Progenitor cell of endocrine pancreas (in vitro differentiated cells): ENCODE measurements around the gene COL1A2. TPM values are rescaled to one million over a fixed set of nuclear protein-coding genes. Genes with fewer than 3 reads are reported as not detected.

Experiments used
- DNase-seq: peaks from one replicate; pipeline ENCODE4 v3.0.0; 2021; ENCODE audit warnings: low spot score; ENCODE audit not compliant: unreplicated experiment
- H3K27ac Mint-ChIP-seq: 2 replicates; pipeline ENCODE4 v1.8.0; 2021; ENCODE audit warnings: mild to moderate bottlenecking, moderate library complexity, mixed read lengths
- H3K27me3 Mint-ChIP-seq: 2 replicates; pipeline ENCODE4 v1.8.0; 2021; ENCODE audit warnings: mixed read lengths
- H3K36me3 Mint-ChIP-seq: 2 replicates; pipeline ENCODE4 v1.8.0; 2022; ENCODE audit warnings: mixed read lengths; ENCODE audit not compliant: insufficient read depth
- H3K4me1 Mint-ChIP-seq: 2 replicates; pipeline ENCODE4 v1.8.0; 2021; ENCODE audit warnings: low read depth, mixed read lengths
- H3K4me3 Mint-ChIP-seq: 2 replicates; pipeline ENCODE4 v1.8.0; 2021; ENCODE audit warnings: low read depth, mild to moderate bottlenecking, moderate library complexity, mixed read lengths
- H3K9me3 Mint-ChIP-seq: 2 replicates; pipeline ENCODE4 v1.8.0; 2021; ENCODE audit warnings: low read depth, mixed read lengths
- CTCF ChIP-seq: fragments of 200-600 bp; sonication (generic); IDR thresholded peaks from one replicate; pipeline ENCODE4 v1.5.0; 2021; ENCODE audit warnings: antibody characterized with exemption, mild to moderate bottlenecking; ENCODE audit not compliant: unreplicated experiment
- total RNA-seq: library from RNA; stranded (reverse); gene quantifications from 2 replicates; pipeline ENCODE4 v1.2.1, GENCODE V29; 2021

Gene COL1A2
- total RNA-seq, 1 donor from 2014 or later: 14.8 TPM

DNA sequence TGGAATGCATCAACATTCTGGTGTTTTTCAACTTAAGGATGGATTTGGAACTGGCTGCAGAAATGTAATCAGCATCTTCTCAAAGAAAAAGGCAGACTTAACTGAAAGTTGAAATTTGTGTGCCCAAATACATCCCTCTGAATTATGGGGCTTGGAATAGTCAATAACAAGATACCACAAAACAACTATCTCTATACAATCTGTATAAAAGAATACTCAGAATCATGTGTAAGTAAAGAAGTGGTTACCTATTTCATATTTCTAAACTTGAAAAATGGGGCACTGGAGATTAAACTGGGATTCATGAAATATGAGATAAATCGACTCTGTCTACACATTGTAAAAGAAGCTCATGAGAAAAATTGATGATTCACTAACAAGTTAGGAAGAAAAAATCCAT, 6.2 kb upstream of the COL1A2 start:
- no peaks in the 10 kb centered on the region for H3K9me3 Mint-ChIP-seq
- DNase-seq: no peak
- H3K36me3 Mint-ChIP-seq: no peaks in the 10 kb centered on the region
- TF ChIP-seq CTCF: no peak
- no peak overlapping the region for H3K27ac Mint-ChIP-seq
- H3K4me1 Mint-ChIP-seq: peaks cover 3% of the 10 kb centered on the region
- H3K27me3 Mint-ChIP-seq: peaks cover 13% of the 10 kb centered on the region
- H3K4me3 Mint-ChIP-seq: no peak overlapping the region

GRCh38 chr7:94389381-94389780, 5.3 kb upstream of the COL1A2 start:
- Mint-ChIP-seq H3K36me3 (no peaks in the 10 kb centered on the region), H3K9me3 (no peaks in the 10 kb centered on the region), H3K4me3 (no peak overlapping the region), H3K27me3 (peaks cover 18% of the 10 kb centered on the region), H3K27ac (no peak overlapping the region), H3K4me1 (peaks cover 5% of the 10 kb centered on the region)
- TF ChIP-seq CTCF: no peak
- no peak for DNase-seq

GRCh38 chr7:94391726-94392392, 2.8 kb upstream of the COL1A2 start:
- Mint-ChIP-seq H3K27ac (peak overlapping the region; percentile 59), H3K9me3 (no peaks in the 10 kb centered on the region), H3K27me3 (peaks cover 24% of the 10 kb centered on the region), H3K4me3 (no peak overlapping the region), H3K36me3 (no peaks in the 10 kb centered on the region), H3K4me1 (peaks cover 9% of the 10 kb centered on the region)
- no peak for DNase-seq
- no peak for TF ChIP-seq CTCF

DNA sequence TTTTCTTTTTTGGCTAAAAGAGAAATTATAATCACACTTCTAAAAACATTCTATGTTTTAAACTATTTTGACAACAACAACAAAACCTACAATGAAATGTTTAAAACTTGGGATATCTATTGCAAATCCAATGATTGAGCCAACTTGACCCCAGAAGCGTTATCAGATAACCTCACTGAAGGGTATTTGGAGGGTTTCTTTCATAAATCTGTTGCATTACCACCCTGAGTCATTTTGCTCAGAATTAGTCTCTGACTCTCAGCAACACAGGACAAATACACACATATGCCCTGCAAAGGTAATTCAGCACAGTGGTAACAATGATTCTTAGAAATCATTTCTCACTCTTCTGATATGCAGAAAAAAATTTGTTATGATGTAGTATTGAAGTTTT, 2.3 kb upstream of the COL1A2 start:
- TF ChIP-seq CTCF: no peak
- Mint-ChIP-seq H3K27ac (no peak overlapping the region), H3K9me3 (no peaks in the 10 kb centered on the region), H3K36me3 (no peaks in the 10 kb centered on the region), H3K4me1 (peaks cover 9% of the 10 kb centered on the region), H3K27me3 (peaks cover 24% of the 10 kb centered on the region), H3K4me3 (no peak overlapping the region)
- DNase-seq: no peak

- Mint-ChIP-seq H3K27me3 (peaks cover 24% of the 10 kb centered on the region), H3K4me1 (peaks cover 9% of the 10 kb centered on the region), H3K4me3 (peak overlapping the region; percentile 61), H3K27ac (peak overlapping the region; percentile 64), H3K9me3 (no peaks in the 10 kb centered on the region), H3K36me3 (no peaks in the 10 kb centered on the region)
- no peak for DNase-seq
- no peak for TF ChIP-seq CTCF
Observed at GRCh38 chr7:94393246-94394108, 1.2 kb upstream of the COL1A2 start.
